NK-92 treated with Interleukin-12 subunit alpha and Interleukin-12 subunit beta, amount 100 ng/mL, for 24 hours (cell line): ENCODE measurements around the gene COL1A2.
A peak's percentile ranks its signal among the peaks of the same experiment; 100 is the strongest.

Experiments used
- DNase-seq: peaks from one replicate; lab custom pipeline; 2025; lab: John Stamatoyannopoulos, UW

The COL1A2 gene

GRCh38 chr7:94434042-94434441 lies 39.3 kb downstream of the COL1A2 start:
- DNase-seq = no peak

- DNase-seq = peak; percentile 47
Observed at GRCh38 chr7:94436018-94436604, 41.4 kb downstream of the COL1A2 start.

GRCh38 chr7:94436700-94437099 lies 42.0 kb downstream of the COL1A2 start:
- no peak for DNase-seq

GRCh38 chr7:94439893-94440381 lies 45.2 kb downstream of the COL1A2 start:
- no peak for DNase-seq

- DNase-seq = no peak
Observed at GRCh38 chr7:94440451-94441039, 45.9 kb downstream of the COL1A2 start.

- DNase-seq = no peak
Observed at GRCh38 chr7:94441138-94441537, 46.4 kb downstream of the COL1A2 start.

GRCh38 chr7:94442639-94443038 lies 47.9 kb downstream of the COL1A2 start:
- no peak for DNase-seq

GRCh38 chr7:94444813-94445212 lies 50.1 kb downstream of the COL1A2 start:
- DNase-seq = no peak

GRCh38 chr7:94445696-94446194 lies 51.0 kb downstream of the COL1A2 start:
- DNase-seq = no peak

GRCh38 chr7:94446308-94446707 lies 51.6 kb downstream of the COL1A2 start:
- DNase-seq = no peak

GRCh38 chr7:94449151-94449725 lies 54.5 kb downstream of the COL1A2 start:
- DNase-seq = no peak

GRCh38 chr7:94450044-94450697 lies 55.5 kb downstream of the COL1A2 start:
- DNase-seq = no peak

- no peak for DNase-seq
Observed at GRCh38 chr7:94451187-94451586, 56.5 kb downstream of the COL1A2 start.

GRCh38 chr7:94452239-94452638 lies 57.5 kb downstream of the COL1A2 start:
- DNase-seq = no peak

- no peak for DNase-seq
Observed at GRCh38 chr7:94453898-94454297, 59.2 kb downstream of the COL1A2 start.

GRCh38 chr7:94458041-94458440 lies 63.3 kb downstream of the COL1A2 start:
- no peak for DNase-seq

- DNase-seq = no peak
Observed at GRCh38 chr7:94466516-94466915, 71.8 kb downstream of the COL1A2 start.

- DNase-seq = no peak
Observed at GRCh38 chr7:94471604-94472003, 76.9 kb downstream of the COL1A2 start.

GRCh38 chr7:94472608-94473007 lies 77.9 kb downstream of the COL1A2 start:
- DNase-seq = no peak

- DNase-seq = no peak
Observed at GRCh38 chr7:94476251-94476840, 81.7 kb downstream of the COL1A2 start.

GRCh38 chr7:94477878-94478277 lies 83.2 kb downstream of the COL1A2 start:
- no peak for DNase-seq

GRCh38 chr7:94478648-94479214 lies 84.0 kb downstream of the COL1A2 start:
- no peak for DNase-seq
